HFF-Myc (cell line): Measurements from ENCODE around the gene ACOX1.
A peak's percentile ranks its signal among the peaks of the same experiment; 100 is the strongest.

Source experiments
- DNase-seq: peaks from one replicate; pipeline ENCODE4 v3.0.0-alpha.2; 2011; ENCODE audit warnings: low read depth; ENCODE audit errors: extremely low read depth
- H3K4me3 ChIP-seq: replicated peaks from 2 replicates; pipeline ENCODE4 v1.5.1; 2011; ENCODE audit warnings: low read depth, mild to moderate bottlenecking, control low read depth, low read length
- TF ChIP-seq, protein P1 (sequence below): IDR thresholded peaks from 2 replicates; pipeline ENCODE4 v1.5.1; 2012; ENCODE audit warnings: mild to moderate bottlenecking, low read depth, low read length, control low read depth; ENCODE audit errors: missing control alignments

ACOX1 gene

DNA sequence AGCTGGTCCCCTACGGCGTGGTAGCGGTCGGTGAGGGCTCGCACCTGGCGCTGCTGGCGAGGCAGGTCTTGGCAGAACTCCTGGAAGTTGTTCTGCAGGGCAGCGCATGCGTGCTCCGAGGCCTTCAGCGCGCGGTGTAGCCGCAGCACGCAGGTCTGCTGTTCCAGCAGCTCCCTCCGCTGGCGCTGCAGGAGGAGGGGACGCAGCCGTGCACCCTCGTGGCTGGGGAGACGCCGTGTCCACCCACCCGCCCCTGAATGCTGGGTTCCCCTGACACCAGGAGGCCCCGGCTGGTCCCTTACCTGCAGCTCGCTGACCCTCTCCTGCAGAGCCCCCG, 35.9 kb upstream of the ACOX1 start:
- DNase-seq: no peak
- TF ChIP-seq, protein P1, sequence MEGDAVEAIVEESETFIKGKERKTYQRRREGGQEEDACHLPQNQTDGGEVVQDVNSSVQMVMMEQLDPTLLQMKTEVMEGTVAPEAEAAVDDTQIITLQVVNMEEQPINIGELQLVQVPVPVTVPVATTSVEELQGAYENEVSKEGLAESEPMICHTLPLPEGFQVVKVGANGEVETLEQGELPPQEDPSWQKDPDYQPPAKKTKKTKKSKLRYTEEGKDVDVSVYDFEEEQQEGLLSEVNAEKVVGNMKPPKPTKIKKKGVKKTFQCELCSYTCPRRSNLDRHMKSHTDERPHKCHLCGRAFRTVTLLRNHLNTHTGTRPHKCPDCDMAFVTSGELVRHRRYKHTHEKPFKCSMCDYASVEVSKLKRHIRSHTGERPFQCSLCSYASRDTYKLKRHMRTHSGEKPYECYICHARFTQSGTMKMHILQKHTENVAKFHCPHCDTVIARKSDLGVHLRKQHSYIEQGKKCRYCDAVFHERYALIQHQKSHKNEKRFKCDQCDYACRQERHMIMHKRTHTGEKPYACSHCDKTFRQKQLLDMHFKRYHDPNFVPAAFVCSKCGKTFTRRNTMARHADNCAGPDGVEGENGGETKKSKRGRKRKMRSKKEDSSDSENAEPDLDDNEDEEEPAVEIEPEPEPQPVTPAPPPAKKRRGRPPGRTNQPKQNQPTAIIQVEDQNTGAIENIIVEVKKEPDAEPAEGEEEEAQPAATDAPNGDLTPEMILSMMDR: no peak
- no peak overlapping the region for H3K4me3 ChIP-seq

DNA sequence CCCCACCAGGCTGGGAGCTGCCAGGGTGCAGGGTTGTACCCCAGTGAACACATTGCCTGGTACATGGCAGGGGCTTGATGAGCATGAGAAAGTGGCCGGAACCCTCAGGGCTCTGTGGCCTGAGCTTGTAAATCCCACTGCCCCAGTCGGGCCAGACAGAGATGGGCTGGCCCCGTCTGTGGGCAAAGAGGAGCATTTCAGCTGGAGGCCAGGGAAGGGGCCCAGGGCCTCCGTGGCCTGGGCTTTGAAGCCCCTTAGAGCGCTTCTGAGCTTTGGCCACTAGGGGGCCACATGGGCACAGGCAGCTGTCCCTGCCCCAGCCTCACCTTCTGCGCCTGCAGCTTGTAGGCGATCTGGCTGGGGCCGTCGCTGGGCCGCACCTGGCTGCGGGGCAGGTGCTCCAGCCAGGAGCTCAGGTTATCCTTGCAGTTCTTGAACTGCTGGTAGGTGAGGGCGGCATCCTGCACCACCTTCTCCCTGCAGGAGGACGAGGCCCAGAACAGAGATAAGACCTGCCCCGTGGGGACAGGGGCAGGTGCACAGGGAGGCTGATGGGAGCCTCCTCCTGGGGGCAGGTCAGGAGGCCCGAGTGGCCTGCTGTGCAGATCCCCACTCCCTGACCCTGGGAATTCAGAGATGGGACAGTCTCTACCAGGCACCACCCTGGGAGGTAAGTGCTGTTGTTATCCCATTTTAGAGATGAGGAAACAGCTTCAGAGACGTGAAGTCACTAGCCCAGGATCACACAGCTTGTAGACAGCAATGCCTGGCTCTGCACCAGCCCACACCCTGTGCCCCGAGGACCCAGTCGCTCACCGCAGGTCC, 35.3 kb upstream of the ACOX1 start:
- H3K4me3 ChIP-seq: no peak overlapping the region
- TF ChIP-seq, protein P1: peak; percentile 97
- no peak for DNase-seq

DNA sequence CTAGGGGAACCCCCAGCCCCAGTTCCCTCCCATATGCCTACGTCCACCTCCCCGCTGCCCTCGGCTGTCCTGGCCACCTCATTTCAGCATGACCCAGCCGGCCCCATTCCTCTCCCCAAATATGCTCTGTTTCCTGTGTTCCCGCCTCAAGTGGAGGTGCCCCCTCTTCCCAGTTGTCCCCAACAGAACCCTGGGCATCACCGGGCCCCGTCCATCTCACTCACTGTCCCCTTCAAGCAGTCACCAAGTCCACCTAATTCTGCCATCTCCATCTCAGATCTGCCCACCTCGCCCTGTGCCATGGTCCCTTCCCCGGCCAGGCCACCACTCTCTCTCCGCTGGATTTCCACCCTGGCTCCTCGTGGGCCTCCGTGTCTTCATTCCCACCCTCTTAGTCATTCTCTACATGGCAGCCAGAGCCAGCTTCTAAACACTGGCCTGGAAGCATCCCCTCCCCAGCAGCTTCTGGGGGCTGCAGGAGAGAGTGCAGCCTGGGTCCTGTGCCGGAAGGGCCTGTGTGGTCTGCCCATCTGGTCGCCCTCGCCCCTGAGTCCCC, 34.5 kb upstream of the ACOX1 start:
- no peak overlapping the region for H3K4me3 ChIP-seq
- TF ChIP-seq, protein P1: no peak
- DNase-seq: no peak

DNA sequence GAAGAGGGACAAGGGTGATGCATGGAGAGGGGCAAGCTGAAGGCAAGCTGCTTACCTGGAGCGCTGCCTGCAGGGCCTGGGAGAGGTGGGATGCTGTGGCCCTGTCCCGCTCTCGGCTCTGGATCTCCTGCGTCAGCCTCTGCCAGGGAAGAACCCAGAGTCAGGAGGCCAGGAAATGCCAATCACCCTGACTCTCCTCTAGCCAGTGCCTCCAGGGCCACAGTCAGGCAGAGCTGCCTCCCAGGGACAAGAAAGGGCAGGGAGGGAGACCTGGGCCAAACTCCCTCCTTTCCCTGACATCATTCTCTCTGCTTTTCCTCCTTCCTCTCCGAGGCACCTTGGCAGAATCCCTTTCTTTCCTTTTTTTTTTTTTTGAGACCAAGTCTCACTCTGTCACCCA, 33.0 kb upstream of the ACOX1 start:
- H3K4me3 ChIP-seq: no peak overlapping the region
- TF ChIP-seq, protein P1: no peak
- no peak for DNase-seq

DNA sequence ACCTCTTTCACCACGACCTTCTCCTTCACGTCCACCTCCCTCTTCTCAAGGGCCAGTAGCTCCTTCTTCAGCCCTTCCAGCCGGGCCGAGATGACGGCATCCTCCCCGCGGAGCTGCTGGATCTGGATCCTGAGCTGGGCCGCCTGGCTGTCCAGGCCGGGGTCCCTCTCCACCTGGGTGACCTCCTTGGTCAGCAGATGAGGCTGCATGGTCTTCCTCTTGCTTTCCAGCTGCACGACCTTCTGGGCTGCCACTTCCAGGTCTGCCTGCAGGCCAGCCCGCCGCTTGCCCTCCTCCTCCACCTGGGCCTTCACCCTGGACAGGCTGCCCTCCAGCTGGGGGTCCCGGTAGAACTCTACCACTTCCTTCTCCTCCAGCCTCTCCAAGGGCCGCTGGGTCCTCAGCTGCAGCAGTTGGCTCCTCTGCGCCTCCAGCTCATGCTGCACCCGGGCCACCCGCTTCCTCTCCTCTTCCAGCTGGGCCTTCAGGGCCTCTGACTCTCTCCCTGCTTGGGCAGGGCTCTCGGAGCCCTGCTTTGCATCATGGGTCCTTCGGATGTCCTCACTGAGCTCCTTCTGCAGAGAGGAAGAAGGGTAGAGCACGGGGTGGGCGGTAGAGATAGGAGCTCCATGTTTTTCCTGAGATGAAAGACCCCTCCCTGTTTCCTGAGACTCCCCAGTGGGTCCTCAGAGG, 31.1 kb upstream of the ACOX1 start:
- H3K4me3 ChIP-seq: no peak overlapping the region
- DNase-seq: no peak

DNA sequence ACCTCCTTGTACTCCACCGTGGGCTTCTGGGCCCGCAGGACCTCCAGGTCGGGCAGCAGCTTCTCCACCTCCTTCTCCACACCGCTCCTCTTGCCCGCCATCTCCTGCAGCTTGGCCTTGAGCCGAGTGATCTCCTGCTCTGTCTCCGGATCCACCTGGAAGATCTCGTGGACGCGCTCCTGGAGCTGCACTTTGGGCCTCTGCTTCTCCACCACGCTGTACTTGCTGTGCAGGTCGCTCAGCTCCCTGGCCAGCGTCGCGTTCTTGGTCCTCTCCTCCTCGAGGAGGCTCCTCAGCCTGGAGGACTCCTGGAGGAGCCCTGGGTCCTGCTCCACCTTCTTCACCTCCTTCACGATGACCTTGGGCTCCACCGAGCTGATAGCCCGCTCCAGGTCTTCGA, 30.5 kb upstream of the ACOX1 start:
- no peak for DNase-seq
- H3K4me3 ChIP-seq: no peak overlapping the region
- TF ChIP-seq, protein P1: no peak

More for the DNA sequence above, 31.1 kb upstream of the ACOX1 start:
- TF ChIP-seq, protein P1: no peak
